IPS-18a (cell line): ENCODE results near the gene SNTB2.

Experiments
- H3K27ac ChIP-seq: one replicate; pipeline ENCODE4 v1.5.1; 2013; ENCODE audit warnings: low read length
- H3K27me3 ChIP-seq: one replicate; pipeline ENCODE4 v1.6.1; 2013; ENCODE audit warnings: mild to moderate bottlenecking, low read length; ENCODE audit not compliant: control insufficient read depth, insufficient read depth
- H3K36me3 ChIP-seq: one replicate; pipeline ENCODE4 v1.6.1; 2013; ENCODE audit warnings: low read depth, low read length; ENCODE audit not compliant: control insufficient read depth
- H3K4me1 ChIP-seq: one replicate; pipeline ENCODE4 v1.6.1; 2013; ENCODE audit warnings: low read depth, low read length; ENCODE audit not compliant: control insufficient read depth
- H3K4me3 ChIP-seq: one replicate; pipeline ENCODE4 v1.5.1; 2013; ENCODE audit warnings: low read length
- H3K9ac ChIP-seq: one replicate; pipeline ENCODE4 v1.6.1; 2013; ENCODE audit warnings: mild to moderate bottlenecking, low read length, moderate library complexity
- H3K9me3 ChIP-seq: one replicate; pipeline ENCODE4 v1.6.1; 2013; ENCODE audit warnings: low read depth, low read length; ENCODE audit not compliant: control insufficient read depth

The SNTB2 gene

DNA sequence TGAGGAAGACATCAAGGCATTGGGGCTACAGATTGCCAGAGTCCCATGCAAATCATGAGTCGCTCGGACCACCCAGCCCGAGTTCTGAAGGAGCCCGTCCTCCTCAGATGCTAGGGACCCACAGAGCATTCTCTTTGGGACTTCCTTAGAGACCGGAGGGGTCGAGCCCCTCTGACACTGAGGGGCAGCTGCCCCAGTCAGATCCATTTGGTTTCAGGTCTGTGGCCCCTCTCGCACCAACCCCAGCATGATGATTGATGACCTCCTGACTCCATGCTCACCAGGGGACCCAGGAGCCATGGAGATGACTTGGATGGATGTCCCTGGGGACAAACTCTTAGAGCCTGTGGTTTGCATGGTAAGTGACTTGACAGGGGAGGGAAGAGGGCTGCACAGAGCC is 135.4 kb downstream of the SNTB2 start:
- H3K36me3 ChIP-seq, result peaks cover 78% of the 10 kb centered on the region
- no peaks in the 10 kb centered on the region for H3K4me1 ChIP-seq
- H3K4me3 ChIP-seq, result no peak overlapping the region
- H3K9me3 ChIP-seq, result no peaks in the 10 kb centered on the region
- no peaks in the 10 kb centered on the region for H3K27me3 ChIP-seq
- no peak overlapping the region for H3K9ac ChIP-seq
- no peak overlapping the region for H3K27ac ChIP-seq

DNA sequence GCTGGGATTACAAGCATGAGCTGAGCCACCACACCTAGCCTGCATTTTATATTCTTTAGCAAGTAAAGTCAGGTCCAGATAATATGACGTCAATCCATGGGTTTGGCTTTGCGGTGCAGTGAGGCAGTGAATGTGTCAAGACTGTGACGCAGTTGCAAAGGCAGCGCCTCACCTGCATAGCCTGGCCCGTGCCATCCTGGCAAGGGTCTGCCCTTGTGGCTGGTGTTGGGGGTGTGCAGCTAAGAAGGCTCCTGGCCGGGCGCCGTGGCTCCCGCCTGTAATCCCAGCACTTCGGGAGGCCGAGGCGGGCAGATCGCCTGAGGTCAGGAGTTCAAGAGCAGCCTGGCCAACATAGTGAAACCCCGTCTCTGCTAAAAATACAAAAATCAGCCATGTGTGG is 136.5 kb downstream of the SNTB2 start:
- H3K27ac ChIP-seq, result no peak overlapping the region
- no peaks in the 10 kb centered on the region for H3K9me3 ChIP-seq
- no peak overlapping the region for H3K9ac ChIP-seq
- H3K36me3 ChIP-seq, result peaks cover 78% of the 10 kb centered on the region
- no peak overlapping the region for H3K4me3 ChIP-seq
- no peaks in the 10 kb centered on the region for H3K27me3 ChIP-seq
- H3K4me1 ChIP-seq, result no peaks in the 10 kb centered on the region

DNA sequence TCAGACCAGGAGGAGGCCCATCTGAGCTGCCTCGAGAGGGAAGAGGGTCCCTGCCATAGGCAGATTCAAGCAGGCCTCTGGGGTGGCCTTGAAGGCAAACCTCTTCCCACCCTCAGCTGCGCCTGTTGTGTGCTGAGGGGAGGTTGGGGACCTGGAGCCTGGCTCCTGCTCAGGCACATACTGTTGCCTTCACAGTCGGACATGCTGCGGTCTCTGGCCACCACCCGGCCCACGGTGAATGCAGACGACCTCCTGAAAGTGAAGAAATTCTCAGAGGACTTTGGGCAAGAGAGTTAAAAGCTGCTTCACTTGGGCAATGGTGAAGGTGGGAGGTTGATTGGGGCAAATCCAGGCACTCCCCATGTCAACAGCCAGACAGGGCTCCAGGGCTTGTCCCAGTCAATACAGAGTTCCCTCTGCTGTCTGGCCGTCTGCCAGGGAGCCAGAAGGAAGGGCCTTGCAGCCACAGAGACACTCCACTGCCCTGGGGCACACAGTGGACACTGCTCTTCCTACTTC is 137.1 kb downstream of the SNTB2 start:
- H3K36me3 ChIP-seq, result peaks cover 76% of the 10 kb centered on the region
- no peak overlapping the region for H3K27ac ChIP-seq
- H3K4me3 ChIP-seq, result no peak overlapping the region

DNA sequence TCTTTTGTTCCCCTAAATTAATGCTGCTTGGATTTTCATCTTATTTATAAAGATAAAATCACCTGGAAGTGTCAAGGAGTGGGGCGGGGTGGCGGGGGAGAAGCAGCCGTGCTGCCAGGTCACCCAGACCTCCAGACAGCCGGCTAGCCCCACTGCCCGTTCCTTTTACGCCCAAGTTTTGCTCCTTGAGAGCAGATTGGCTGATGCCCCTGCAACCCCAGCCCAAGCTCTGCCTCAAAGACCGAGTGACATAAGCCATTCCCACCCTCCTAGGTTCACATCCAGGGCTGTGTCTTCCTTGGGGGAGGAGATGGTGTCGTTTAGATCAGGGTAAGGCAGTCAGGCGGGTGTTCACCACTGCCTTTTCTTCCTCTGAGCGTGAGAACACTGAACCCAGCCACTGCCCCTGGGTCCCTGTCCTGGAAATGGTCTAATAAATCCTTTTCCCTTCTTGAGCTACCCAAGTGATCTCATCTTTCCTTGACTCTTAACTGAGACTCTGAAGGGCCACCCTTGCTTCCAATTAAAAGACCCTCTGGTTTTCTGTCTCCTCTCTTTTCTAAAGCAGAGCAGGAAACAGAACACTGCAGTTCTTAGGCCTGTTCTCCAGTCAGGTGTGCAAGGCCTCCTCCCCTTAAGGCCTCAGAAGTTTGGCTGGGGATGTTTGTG is 137.8 kb downstream of the SNTB2 start:
- peaks cover 7% of the 10 kb centered on the region for H3K4me1 ChIP-seq
- no peaks in the 10 kb centered on the region for H3K27me3 ChIP-seq
- no peak overlapping the region for H3K9ac ChIP-seq
- peaks cover 70% of the 10 kb centered on the region for H3K36me3 ChIP-seq
- no peaks in the 10 kb centered on the region for H3K9me3 ChIP-seq
- no peak overlapping the region for H3K27ac ChIP-seq
- H3K4me3 ChIP-seq, result no peak overlapping the region

More for the DNA sequence above, 137.1 kb downstream of the SNTB2 start:
- Histone ChIP-seq H3K9me3 (no peaks in the 10 kb centered on the region), H3K9ac (no peak overlapping the region), H3K4me1 (peaks cover 3% of the 10 kb centered on the region), H3K27me3 (no peaks in the 10 kb centered on the region)

DNA sequence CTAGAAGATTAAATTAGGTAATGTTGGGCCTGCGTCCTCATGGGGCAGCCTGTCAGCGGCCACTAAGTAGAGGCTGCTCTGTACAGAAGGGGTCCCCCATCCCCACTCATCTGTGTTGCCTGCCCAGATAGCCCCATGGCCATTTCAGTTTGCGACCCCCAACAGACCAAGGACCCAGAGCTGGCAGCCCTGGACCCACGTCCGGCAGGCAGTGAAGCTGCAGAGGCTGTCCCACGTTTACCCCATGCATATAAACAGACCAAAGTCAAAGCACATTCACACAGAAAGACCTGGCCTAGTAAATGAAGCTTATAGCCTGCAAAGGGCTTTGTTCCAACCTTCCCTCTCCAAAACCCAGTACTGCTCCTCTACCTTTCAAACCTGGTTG is 138.8 kb downstream of the SNTB2 start:
- H3K4me3 ChIP-seq, result no peak overlapping the region
- no peak overlapping the region for H3K27ac ChIP-seq
- H3K9me3 ChIP-seq, result no peaks in the 10 kb centered on the region
- H3K9ac ChIP-seq, result no peak overlapping the region
- H3K27me3 ChIP-seq, result no peaks in the 10 kb centered on the region
- H3K36me3 ChIP-seq, result peaks cover 60% of the 10 kb centered on the region
- peaks cover 7% of the 10 kb centered on the region for H3K4me1 ChIP-seq

DNA sequence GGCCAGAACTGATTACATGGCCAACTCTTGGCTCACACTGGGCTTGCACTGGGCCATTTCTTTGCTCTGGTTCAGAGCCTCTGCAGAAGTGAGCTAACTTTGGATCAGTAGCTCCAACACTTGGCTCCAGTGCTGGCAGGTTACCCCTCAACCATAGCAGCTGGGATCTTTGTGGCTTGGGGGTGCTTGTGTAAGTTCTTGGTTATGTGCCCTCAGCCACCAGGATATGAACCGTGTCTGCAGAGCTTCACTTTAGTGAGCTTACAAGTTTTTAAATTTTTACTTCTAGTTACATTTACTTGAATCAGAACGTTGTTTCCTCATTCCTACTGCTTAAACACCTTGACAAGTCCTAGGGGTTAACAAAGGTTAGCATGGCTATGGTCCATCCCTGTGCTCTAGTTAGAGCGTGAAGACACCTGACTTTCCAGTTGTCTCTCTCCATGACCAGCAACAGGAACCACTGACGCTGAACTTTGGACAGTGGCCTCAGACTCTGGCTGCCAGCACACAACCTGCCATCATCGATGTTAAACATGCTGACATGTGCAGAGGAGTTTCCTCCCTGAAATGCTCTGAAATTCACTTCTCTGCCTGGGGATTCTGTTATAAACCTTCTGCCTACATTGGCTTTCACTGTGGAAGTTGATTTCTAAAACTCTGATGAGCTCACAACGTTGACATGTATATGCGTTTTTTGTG is 139.4 kb downstream of the SNTB2 start:
- Histone ChIP-seq H3K9me3 (no peaks in the 10 kb centered on the region), H3K9ac (no peak overlapping the region), H3K27me3 (no peaks in the 10 kb centered on the region), H3K36me3 (peaks cover 55% of the 10 kb centered on the region), H3K27ac (no peak overlapping the region), H3K4me3 (no peak overlapping the region), H3K4me1 (peaks cover 7% of the 10 kb centered on the region)

DNA sequence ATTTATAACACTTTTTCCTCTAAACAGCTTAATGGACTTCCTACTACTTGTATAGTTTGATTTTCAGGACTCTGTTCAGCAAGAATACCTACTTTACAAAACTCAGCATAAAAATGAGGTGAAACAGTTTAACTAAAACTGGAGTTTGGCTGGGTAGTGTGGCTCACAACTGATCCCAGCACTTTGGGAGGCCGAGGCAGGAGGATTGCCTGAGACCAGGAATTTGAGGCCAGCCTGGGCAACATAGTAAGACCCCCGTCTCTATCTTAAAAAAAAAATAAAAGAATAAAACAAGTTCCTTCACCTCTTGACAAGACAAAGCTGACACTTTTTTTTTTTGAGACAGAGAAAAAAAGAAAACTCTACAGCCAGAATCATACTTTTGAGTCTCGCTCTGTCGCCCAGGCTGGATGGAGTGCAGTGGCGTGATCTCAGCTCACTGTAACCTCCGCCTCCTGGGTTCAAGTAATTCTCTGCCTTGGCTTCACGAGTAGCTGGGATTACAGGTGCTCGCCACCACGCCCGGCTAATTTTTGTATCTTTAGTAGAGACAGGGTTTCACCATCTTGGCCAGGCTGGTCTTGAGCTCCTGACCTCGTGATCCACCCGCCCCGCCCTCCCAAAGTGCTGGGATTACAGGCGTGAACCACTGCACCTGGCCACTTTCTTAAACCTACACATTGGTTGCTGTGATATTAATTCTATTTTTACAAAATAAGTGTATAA is 140.8 kb downstream of the SNTB2 start:
- Histone ChIP-seq H3K4me1 (peaks cover 7% of the 10 kb centered on the region), H3K4me3 (no peak overlapping the region), H3K27ac (no peak overlapping the region), H3K9ac (no peak overlapping the region), H3K27me3 (no peaks in the 10 kb centered on the region), H3K36me3 (peaks cover 48% of the 10 kb centered on the region), H3K9me3 (no peaks in the 10 kb centered on the region)

DNA sequence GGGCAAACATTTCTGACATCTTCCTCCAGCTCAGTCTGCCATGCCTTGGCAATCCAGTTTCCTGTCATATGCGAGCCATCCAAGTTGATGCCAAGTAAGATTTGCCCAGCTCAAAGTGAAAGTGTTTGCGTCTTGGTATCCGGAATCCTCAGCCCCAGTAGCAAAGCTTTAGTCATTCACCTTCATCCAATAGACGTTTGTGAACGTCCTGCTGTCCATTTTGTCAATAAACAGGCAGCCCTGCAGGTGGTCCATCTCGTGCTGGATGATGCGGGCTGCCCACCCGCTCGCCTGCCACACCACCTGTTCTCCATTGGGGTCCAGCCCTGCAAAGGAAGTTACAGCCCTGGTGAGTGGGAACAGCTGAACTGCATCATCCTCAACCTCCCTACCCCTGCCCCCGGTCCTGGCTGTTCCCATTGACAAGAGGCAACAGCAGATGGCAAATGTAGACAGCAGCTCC is 141.9 kb downstream of the SNTB2 start:
- H3K4me1 ChIP-seq, result peaks cover 7% of the 10 kb centered on the region
- H3K27ac ChIP-seq, result no peak overlapping the region
- H3K4me3 ChIP-seq, result peak overlapping the region; percentile 78
- H3K36me3 ChIP-seq, result peaks cover 50% of the 10 kb centered on the region
- no peak overlapping the region for H3K9ac ChIP-seq
- no peaks in the 10 kb centered on the region for H3K9me3 ChIP-seq
- no peaks in the 10 kb centered on the region for H3K27me3 ChIP-seq

DNA sequence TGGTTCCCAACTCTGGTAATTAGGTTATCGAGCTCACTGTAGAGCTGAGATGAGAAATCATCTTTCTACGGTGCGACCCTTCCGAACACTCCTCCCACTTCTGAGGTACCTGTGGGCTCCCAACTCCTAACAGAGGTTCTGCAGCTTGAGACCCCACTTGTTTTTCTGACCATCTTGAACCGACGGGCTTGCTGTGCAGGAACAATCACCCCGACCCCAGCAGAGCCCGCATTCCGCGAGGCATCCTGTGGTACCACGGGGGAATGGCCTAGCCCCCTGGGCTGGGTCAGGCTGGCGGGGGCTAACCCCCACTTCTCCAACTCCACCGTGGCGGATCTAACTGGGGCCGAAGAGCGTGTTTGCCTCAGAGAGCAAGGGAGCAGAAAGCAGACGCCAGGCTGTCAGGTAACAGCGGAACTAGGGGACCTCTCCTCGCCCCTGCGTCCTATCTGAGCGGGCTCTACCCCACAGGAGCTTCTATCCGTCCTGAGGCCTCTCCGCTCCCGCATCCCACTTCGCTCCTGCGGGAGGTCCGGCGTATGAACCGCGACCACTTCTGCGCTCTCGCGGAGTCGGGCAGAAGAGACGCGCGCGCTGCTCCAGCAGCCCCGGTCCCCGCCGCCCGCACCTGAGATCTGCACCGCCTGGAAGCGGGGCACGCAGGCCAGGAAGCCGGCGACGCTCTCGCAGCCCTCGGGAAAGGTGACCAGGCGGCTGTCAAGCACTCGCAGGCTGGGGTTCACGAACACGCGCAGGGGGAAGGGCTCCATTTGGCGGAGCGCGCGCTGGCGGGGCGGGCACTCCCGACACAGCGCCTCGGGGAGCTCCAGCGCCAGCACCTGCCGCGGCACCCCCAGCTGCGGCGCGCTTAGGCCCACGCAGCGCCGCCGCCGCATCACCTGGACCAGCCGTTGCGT is 142.7 kb downstream of the SNTB2 start:
- Histone ChIP-seq H3K9me3 (no peaks in the 10 kb centered on the region), H3K4me3 (peak overlapping the region; percentile 78), H3K36me3 (peaks cover 50% of the 10 kb centered on the region), H3K27me3 (no peaks in the 10 kb centered on the region), H3K27ac (no peak overlapping the region), H3K9ac (peak overlapping the region; percentile 75), H3K4me1 (peaks cover 7% of the 10 kb centered on the region)

DNA sequence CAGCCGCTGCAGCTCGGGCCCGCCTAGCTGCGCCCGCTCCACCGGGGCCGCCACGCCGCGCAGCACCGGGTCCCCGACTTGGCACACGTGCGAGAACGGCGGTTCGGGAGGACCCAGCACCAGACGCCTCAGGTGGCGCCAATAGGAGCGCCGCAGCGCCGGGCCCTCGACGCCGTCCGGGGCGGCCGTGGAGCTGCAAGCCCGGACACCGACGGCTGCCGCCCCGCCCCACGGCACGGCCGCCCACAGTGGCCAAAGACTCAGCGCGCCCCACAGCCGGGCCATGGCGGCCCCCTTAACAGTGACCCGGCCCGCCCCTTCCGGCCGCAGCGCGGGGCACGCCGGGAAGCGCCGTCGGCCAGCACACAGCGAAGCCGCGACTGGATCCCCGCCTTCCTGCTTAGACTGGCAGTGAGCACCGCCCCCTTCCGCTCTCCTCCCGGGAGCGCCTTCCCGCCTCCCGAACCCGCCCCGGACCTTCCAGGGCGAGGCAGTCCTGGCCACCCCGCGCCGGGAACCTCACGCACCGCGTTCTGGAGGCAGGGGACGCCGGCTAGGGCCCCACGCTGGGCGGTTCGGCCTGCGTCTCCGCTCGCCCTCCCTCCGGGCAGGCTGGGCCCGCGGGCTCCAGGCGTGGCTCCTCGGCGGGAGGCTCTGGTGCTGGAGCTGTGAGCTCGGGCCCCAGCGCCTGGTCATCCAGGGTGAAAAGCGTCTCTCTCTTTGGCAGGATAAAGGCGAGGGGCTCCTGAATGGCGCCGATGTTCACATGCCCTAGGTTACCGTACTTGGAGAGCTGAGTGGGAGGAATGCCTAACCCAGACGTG is 143.5 kb downstream of the SNTB2 start, which contains the start of gene PDF:
PDF (minus strand) TSS at position 303 of the 824 bp plus-strand sequence; CDS start at position 285, 18 bp downstream.
- peaks cover 52% of the 10 kb centered on the region for H3K36me3 ChIP-seq
- H3K4me1 ChIP-seq, result peaks cover 7% of the 10 kb centered on the region
- H3K9ac ChIP-seq, result peak within 1 kb of the TSS; percentile 75
- H3K27ac ChIP-seq, result peak within 1 kb of the TSS; percentile 54
- H3K4me3 ChIP-seq, result peak within 1 kb of the TSS; percentile 78
- no peaks in the 10 kb centered on the region for H3K9me3 ChIP-seq
- no peaks in the 10 kb centered on the region for H3K27me3 ChIP-seq
